Panc1 (cell line): ENCODE results near the gene KRT12. TPM values are rescaled to one million over a fixed set of nuclear protein-coding genes. Genes with fewer than 3 reads are reported as not detected.
"Not testable (repeated sequence)": the region's sequence is repeated elsewhere in the genome, so short reads cannot be mapped to it uniquely, and the experiment has no call there.

Source experiments
- ATAC-seq: fragments of 200-7000 bp; cut with Tn5 transposase; 2 replicates; pipeline ENCODE4 v1.9.1; 2020; ENCODE audit warnings: mild to moderate bottlenecking, moderate library complexity
- BruUV-seq: library from RNA; stranded (reverse); fragments of 400-500 nt; replicated peaks from 2 replicates; lab custom pipeline; 2021; lab: Mats Ljungman, UMichigan
- CTCF ChIA-PET: fragments of 300-600 bp; sonication (Branson Sonifier 250); formaldehyde crosslinking; loops from one replicate; lab custom pipeline; 2022; ENCODE audit warnings: antibody characterized with exemption; lab: Charles Lee
- POLR2A ChIA-PET: fragments of 300-600 bp; sonication (Branson Sonifier 250); formaldehyde crosslinking; loops from one replicate; lab custom pipeline; 2022; ENCODE audit warnings: antibody characterized with exemption; lab: Charles Lee
- DNase-seq: peaks from one replicate; pipeline ENCODE4 v3.0.0-alpha.2; 2010; ENCODE audit warnings: low read depth, low spot score
- H3K27ac ChIP-seq: 2 replicates; pipeline ENCODE4 v1.5.1; 2011; ENCODE audit warnings: mild to moderate bottlenecking, low read length, inconsistent platforms
- H3K27me3 ChIP-seq: fragments of 200-500 bp; sonication (Bioruptor generic); 2 replicates; pipeline ENCODE4 v1.6.0; 2014; ENCODE audit warnings: low read length, inconsistent platforms; ENCODE audit not compliant: control insufficient read depth, insufficient read depth
- H3K36me3 ChIP-seq: fragments of 200-500 bp; sonication (Bioruptor generic); 2 replicates; pipeline ENCODE4 v1.5.1; 2014; ENCODE audit warnings: inconsistent platforms, mild to moderate bottlenecking, low read length, moderate library complexity; ENCODE audit not compliant: control insufficient read depth, insufficient read depth
- H3K4me1 ChIP-seq: 2 replicates; pipeline ENCODE4 v1.5.1; 2011; ENCODE audit warnings: inconsistent platforms, mild to moderate bottlenecking, low read length, moderate library complexity; ENCODE audit not compliant: control insufficient read depth, insufficient read depth
- H3K4me3 ChIP-seq, 2 experiments: 2 replicates each; pipeline ENCODE4 v1.5.1; 2011 to 2012; ENCODE audit warnings: low read depth in 2 of 2, low read length in 2 of 2, mild to moderate bottlenecking in 2 of 2, inconsistent platforms in 1 of 2, moderate library complexity in 1 of 2
- H3K9me3 ChIP-seq: fragments of 200-500 bp; sonication (Bioruptor generic); 2 replicates; pipeline ENCODE4 v1.5.1; 2014; ENCODE audit warnings: low read depth, mild to moderate bottlenecking, inconsistent platforms, low read length, moderate library complexity; ENCODE audit not compliant: control insufficient read depth, insufficient read depth
- CTCF ChIP-seq: fragments of 450-650 bp; IDR thresholded peaks from 2 replicates; pipeline ENCODE4 v1.5.1; 2017; ENCODE audit warnings: mild to moderate bottlenecking
- POLR2AphosphoS5 ChIP-seq: IDR thresholded peaks from 2 replicates; pipeline ENCODE4 v1.6.1; 2012; ENCODE audit warnings: mild to moderate bottlenecking, low read depth, low read length, moderate library complexity
- REST ChIP-seq, 2 experiments: IDR thresholded peaks; 2 replicates each; pipeline ENCODE4 v1.6.1; 2011 to 2012; ENCODE audit warnings: low read depth in 2 of 2, control low read depth in 1 of 2, low read length in 1 of 2, mild to moderate bottlenecking in 1 of 2, moderate library complexity in 1 of 2; ENCODE audit not compliant: insufficient read depth in 1 of 2
- SIN3A ChIP-seq: IDR thresholded peaks from 2 replicates; pipeline ENCODE4 v1.6.1; 2012; ENCODE audit warnings: low read depth, mild to moderate bottlenecking, low read length, moderate library complexity, borderline replicate concordance; ENCODE audit not compliant: insufficient read depth
- TCF7L2 ChIP-seq: IDR thresholded peaks from 2 replicates; pipeline ENCODE4 v1.6.1; 2011; ENCODE audit warnings: mild to moderate bottlenecking, low read depth, low read length, inconsistent platforms
- in situ Hi-C: cut with HindIII; loops from 2 replicates; pipeline ENCODE4 v1.10.0; 2016; ENCODE audit warnings: low sequenced_read_pairs, low pct_unique_long_range_greater_than_20kb
- intact Hi-C: fragments of 100-400 bp; cut with micrococcal nuclease; formaldehyde crosslinking; loops from one replicate; pipeline ENCODE4 v1.10.0; 2022; ENCODE audit not compliant: unreplicated experiment
- total RNA-seq: library from RNA; stranded (reverse); gene quantifications from one replicate; pipeline ENCODE4 v1.2.1, GENCODE V29; 2021; ENCODE audit not compliant: unreplicated experiment

Gene KRT12
- total RNA-seq, 1 experiment from 2014 or later, result not detected

DNA sequence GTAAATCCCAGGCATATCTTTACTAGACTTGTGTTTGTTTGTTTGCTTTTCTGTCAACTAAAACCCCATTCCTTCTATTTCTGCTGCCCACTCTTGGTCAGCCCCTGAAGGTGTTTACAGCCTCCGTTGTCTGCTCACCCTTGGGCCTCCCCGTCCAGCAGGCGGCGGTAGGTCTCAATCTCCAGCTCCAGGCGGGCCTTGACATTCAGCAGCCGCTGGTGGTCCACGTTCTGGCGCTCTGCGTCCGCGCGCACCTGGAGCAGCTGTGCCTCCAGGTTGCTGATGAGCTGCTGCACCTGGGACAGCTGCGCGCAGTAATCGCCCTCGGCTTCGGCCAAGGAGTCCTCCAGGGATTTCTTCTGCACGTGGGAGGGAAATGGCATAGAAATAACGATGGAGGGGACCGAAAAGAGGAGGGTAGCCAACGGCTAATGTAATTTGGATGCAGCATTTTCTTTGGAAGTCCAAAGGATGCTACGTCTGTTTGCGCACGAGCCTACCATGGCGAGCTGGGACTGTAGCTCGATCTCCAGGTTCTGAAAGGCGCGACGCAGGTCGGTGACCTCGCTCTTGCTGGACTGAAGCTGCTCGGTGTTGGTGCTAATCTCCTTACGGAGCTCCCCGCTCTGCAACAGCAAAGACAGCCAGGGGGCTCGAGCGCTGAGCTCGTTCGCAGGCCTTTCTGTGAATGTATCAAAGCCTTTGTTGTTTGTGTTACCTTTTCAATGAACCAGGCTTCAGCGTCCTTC is 3.9 kb downstream of the KRT12 start:
- no TSS peak for BruUV-seq
- POLR2A ChIA-PET, result no interaction called here
- in situ Hi-C loops, result no loop called here
- Histone ChIP-seq H3K27me3 (no peaks in the 10 kb centered on the region), H3K27ac (no peak overlapping the region), H3K9me3 (no peaks in the 10 kb centered on the region), H3K4me1 (no peaks in the 10 kb centered on the region), H3K4me3 (no peak overlapping the region), H3K36me3 (no peaks in the 10 kb centered on the region)
- intact Hi-C loops, result no loop called here
- DNase-seq (no peak), ATAC-seq (no peak)
- CTCF ChIA-PET, result interaction anchor here (1.0 kb wide), 1 partner anchor 800 kb away, joined by 3 read pairs; no protein-coding TSS in a partner anchor
- no peak for TF ChIP-seq POLR2AphosphoS5

- ATAC-seq, result no peak
- CTCF ChIA-PET, result interaction anchor here (1.1 to 1.8 kb wide), 3 partner anchors 23 to 803 kb away, joined by 4 to 5 read pairs (median 5); no protein-coding TSS in a partner anchor
- POLR2A ChIA-PET, result no interaction called here
- TF ChIP-seq POLR2AphosphoS5, result no peak
- no peak for TF ChIP-seq SIN3A
- TF ChIP-seq TCF7L2, result no peak
- no peak for TF ChIP-seq CTCF
- no peak for TF ChIP-seq REST (IDR thresholded peaks at IDR 0.05; ENCODE audit: insufficient read depth in 1 of 2, low read depth in 2 of 2, low read length in 1 of 2)
- H3K27me3 ChIP-seq, result no peaks in the 10 kb centered on the region
- DNase-seq, result no peak
- H3K27ac ChIP-seq, result no peak overlapping the region
- no peaks in the 10 kb centered on the region for H3K36me3 ChIP-seq
- H3K9me3 ChIP-seq, result no peaks in the 10 kb centered on the region
- BruUV-seq, result no TSS peak
- in situ Hi-C loops (no loop called here), intact Hi-C loops (loop anchor here (5.0 kb wide), 1 partner anchor 688 kb away; no protein-coding TSS in a partner anchor)
- H3K4me3 ChIP-seq, result no peak overlapping the region
- H3K4me1 ChIP-seq, result peaks cover under 1% of the 10 kb centered on the region; the same call in 1 of the 2 replicates
These were observed 7.5 kb downstream of the KRT12 start for GRCh38 chr17:40859536-40859935.

DNA sequence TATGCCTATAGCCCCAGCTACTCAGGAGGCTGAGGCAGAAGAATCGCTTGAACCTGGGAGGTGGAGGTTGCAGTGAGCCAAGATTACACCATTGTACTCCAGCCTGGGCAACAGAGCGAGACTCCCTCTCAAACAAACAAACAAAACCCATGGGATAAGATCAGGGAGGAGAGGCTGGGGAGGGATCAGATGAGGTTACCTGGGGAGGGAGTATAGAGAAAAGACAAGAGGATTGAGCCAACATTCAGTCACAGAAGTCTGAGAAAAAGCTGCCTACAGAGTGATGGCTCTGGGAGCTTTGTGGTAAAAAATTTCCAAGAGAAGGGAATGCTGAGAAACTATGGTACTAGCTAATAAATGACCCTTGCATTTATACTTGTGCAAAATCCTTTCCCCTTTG is 8.4 kb downstream of the KRT12 start:
- POLR2A ChIA-PET, H3K36me3 ChIP-seq, H3K27me3 ChIP-seq, H3K9me3 ChIP-seq, H3K4me3 ChIP-seq, ATAC-seq, H3K27ac ChIP-seq, BruUV-seq, in situ Hi-C loops, H3K4me1 ChIP-seq, DNase-seq: not testable (repeated sequence)
- CTCF ChIA-PET, result interaction anchor here (1.4 kb wide), 1 partner anchor 804 kb away, joined by 4 read pairs; no protein-coding TSS in a partner anchor
- intact Hi-C loops, result loop anchor here (5.0 kb wide), 1 partner anchor 689 kb away; no protein-coding TSS in a partner anchor
